ENCODE measurements around the gene ANGPTL2. TPM values are rescaled to one million over a fixed set of nuclear protein-coding genes. Genes with fewer than 3 reads are reported as not detected.

ANGPTL2 gene
- polyA plus RNA-seq, 1 donor = 15.5 TPM

- DNase-seq = no peak
- no peak overlapping the region for H3K27ac ChIP-seq (ENCODE audit: low read length)
- no peak overlapping the region for H3K4me3 ChIP-seq (ENCODE audit: low read length)
- H3K36me3 ChIP-seq (ENCODE audit: control insufficient read depth, insufficient read depth, low read length) = peaks cover 28% of the 10 kb centered on the region
- H3K27me3 ChIP-seq (ENCODE audit: control insufficient read depth, insufficient read depth, low read length) = no peaks in the 10 kb centered on the region
- peaks cover 3% of the 10 kb centered on the region for H3K4me1 ChIP-seq (ENCODE audit: control insufficient read depth, insufficient read depth, low read length)
- WGBS (ENCODE audit: insufficient coverage, low lambda C conversion rate) = no CpG with 5 or more reads among the region's 8 CpGs
- H3K9me3 ChIP-seq (ENCODE audit: control insufficient read depth, low read depth, low read length) = no peaks in the 10 kb centered on the region
Observed at GRCh38 chr9:127049581-127049980, 72.9 kb downstream of the ANGPTL2 start.

GRCh38 chr9:127049044-127049443, 73.4 kb downstream of the ANGPTL2 start:
- no CpG with 5 or more reads among the region's 4 CpGs for whole genome bisulfite sequencing (ENCODE audit: insufficient coverage, low lambda C conversion rate)

GRCh38 chr9:127047971-127048370, 74.5 kb downstream of the ANGPTL2 start:
- H3K27ac ChIP-seq (ENCODE audit: low read length) = no peak overlapping the region
- no peak for DNase-seq
- H3K4me3 ChIP-seq (ENCODE audit: low read length) = no peak overlapping the region
- no peaks in the 10 kb centered on the region for H3K4me1 ChIP-seq (ENCODE audit: control insufficient read depth, insufficient read depth, low read length)
- H3K36me3 ChIP-seq (ENCODE audit: control insufficient read depth, insufficient read depth, low read length) = peaks cover 12% of the 10 kb centered on the region
- no peaks in the 10 kb centered on the region for H3K9me3 ChIP-seq (ENCODE audit: control insufficient read depth, low read depth, low read length)
- no peaks in the 10 kb centered on the region for H3K27me3 ChIP-seq (ENCODE audit: control insufficient read depth, insufficient read depth, low read length)
- 100% methylated on average over 2 of the region's 3 CpGs for WGBS (ENCODE audit: insufficient coverage, low lambda C conversion rate)

More at GRCh38 chr9:127049044-127049443, 73.4 kb downstream of the ANGPTL2 start:
- Histone ChIP-seq H3K27me3 (ENCODE audit: control insufficient read depth, insufficient read depth, low read length) (no peaks in the 10 kb centered on the region), H3K27ac (ENCODE audit: low read length) (no peak overlapping the region), H3K4me3 (ENCODE audit: low read length) (no peak overlapping the region), H3K9me3 (ENCODE audit: control insufficient read depth, low read depth, low read length) (no peaks in the 10 kb centered on the region), H3K36me3 (ENCODE audit: control insufficient read depth, insufficient read depth, low read length) (peaks cover 23% of the 10 kb centered on the region), H3K4me1 (ENCODE audit: control insufficient read depth, insufficient read depth, low read length) (peaks cover 3% of the 10 kb centered on the region)
- DNase-seq = peak in 1 of 2 donors; percentile 22

GRCh38 chr9:127045148-127045547, 77.3 kb downstream of the ANGPTL2 start:
- H3K4me1 ChIP-seq (ENCODE audit: control insufficient read depth, insufficient read depth, low read length) = no peaks in the 10 kb centered on the region
- WGBS (ENCODE audit: insufficient coverage, low lambda C conversion rate) = 100% methylated on average over 1 of the region's 1 CpG
- H3K9me3 ChIP-seq (ENCODE audit: control insufficient read depth, low read depth, low read length) = no peaks in the 10 kb centered on the region
- H3K27me3 ChIP-seq (ENCODE audit: control insufficient read depth, insufficient read depth, low read length) = no peaks in the 10 kb centered on the region
- no peak overlapping the region for H3K27ac ChIP-seq (ENCODE audit: low read length)
- DNase-seq = no peak
- H3K36me3 ChIP-seq (ENCODE audit: control insufficient read depth, insufficient read depth, low read length) = peaks cover 1% of the 10 kb centered on the region
- no peak overlapping the region for H3K4me3 ChIP-seq (ENCODE audit: low read length)

- no peak overlapping the region for H3K4me3 ChIP-seq (ENCODE audit: low read length)
- H3K27ac ChIP-seq (ENCODE audit: low read length) = no peak overlapping the region
- no peaks in the 10 kb centered on the region for H3K9me3 ChIP-seq (ENCODE audit: control insufficient read depth, low read depth, low read length)
- 100% methylated on average over 1 of the region's 2 CpGs for WGBS (ENCODE audit: insufficient coverage, low lambda C conversion rate)
- H3K4me1 ChIP-seq (ENCODE audit: control insufficient read depth, insufficient read depth, low read length) = peaks cover 4% of the 10 kb centered on the region
- H3K27me3 ChIP-seq (ENCODE audit: control insufficient read depth, insufficient read depth, low read length) = no peaks in the 10 kb centered on the region
- peaks cover 9% of the 10 kb centered on the region for H3K36me3 ChIP-seq (ENCODE audit: control insufficient read depth, insufficient read depth, low read length)
- no peak for DNase-seq
Observed at GRCh38 chr9:127039492-127039891, 82.9 kb downstream of the ANGPTL2 start.

GRCh38 chr9:127038531-127038930, 83.9 kb downstream of the ANGPTL2 start:
- Histone ChIP-seq H3K27ac (ENCODE audit: low read length) (no peak overlapping the region), H3K36me3 (ENCODE audit: control insufficient read depth, insufficient read depth, low read length) (peaks cover 9% of the 10 kb centered on the region), H3K4me1 (ENCODE audit: control insufficient read depth, insufficient read depth, low read length) (peaks cover 11% of the 10 kb centered on the region), H3K27me3 (ENCODE audit: control insufficient read depth, insufficient read depth, low read length) (no peaks in the 10 kb centered on the region), H3K9me3 (ENCODE audit: control insufficient read depth, low read depth, low read length) (no peaks in the 10 kb centered on the region), H3K4me3 (ENCODE audit: low read length) (no peak overlapping the region)
- DNase-seq = no peak
- 100% methylated on average over 1 of the region's 5 CpGs for WGBS (ENCODE audit: insufficient coverage, low lambda C conversion rate)

Other genes with a start within 250 kb of the ANGPTL2 start
- 58.8 TPM for gene RALGPS1, start 207.9 kb downstream of the ANGPTL2 start, polyA plus RNA-seq
- 24.0 TPM for gene GARNL3, start 142.1 kb upstream of the ANGPTL2 start, polyA plus RNA-seq